ENCODE data around the gene CHD2.

DNA sequence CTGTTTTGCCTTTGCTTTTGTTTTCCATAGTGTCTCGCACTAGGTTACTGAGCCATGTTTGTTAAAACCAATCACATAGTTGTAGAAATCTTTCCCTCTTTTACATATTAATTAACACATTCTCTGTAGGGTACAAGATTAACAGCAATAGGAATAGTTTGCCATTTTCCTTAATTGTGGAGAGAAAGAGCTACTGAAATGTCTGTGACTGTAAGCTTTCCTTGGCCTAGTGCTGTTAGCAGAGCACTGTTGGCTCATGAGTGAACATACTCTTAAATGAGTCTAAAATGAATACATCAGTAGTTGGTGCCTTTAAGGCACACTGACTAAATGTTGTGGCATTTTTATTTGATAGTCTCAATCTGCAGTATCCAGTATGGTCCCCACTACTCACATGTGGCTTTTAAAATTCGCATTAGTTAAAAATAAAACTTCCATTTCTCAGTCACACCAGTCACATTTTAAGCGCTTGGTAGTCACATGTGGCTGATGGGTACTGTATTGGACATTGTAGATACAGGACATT lies 28.2 kb downstream of the CHD2 start:
- TF ChIP-seq POLR2A (IDR thresholded peaks at IDR 0.05; ENCODE audit: low read depth, low read length) = no peak
- TF ChIP-seq POLR2AphosphoS5 (IDR thresholded peaks at IDR 0.05; ENCODE audit: low read depth, low read length) = no peak
- no peak for TF ChIP-seq TAF1 (IDR thresholded peaks at IDR 0.05; ENCODE audit: low read depth, low read length)
- TF ChIP-seq SPI1 (IDR thresholded peaks at IDR 0.05; ENCODE audit: low read depth, low read length) = no peak
